ENCODE measurements around the gene NOC4L.
"Not testable (repeated sequence)": the region's sequence is repeated elsewhere in the genome, so short reads cannot be mapped to it uniquely, and the experiment has no call there.

NOC4L gene

GRCh38 chr12:132123970-132124765 is 20.1 kb upstream of the NOC4L start:
- in situ Hi-C loops (cut with MboI; ENCODE audit: low sequenced_read_pairs), result no loop called here

DNA sequence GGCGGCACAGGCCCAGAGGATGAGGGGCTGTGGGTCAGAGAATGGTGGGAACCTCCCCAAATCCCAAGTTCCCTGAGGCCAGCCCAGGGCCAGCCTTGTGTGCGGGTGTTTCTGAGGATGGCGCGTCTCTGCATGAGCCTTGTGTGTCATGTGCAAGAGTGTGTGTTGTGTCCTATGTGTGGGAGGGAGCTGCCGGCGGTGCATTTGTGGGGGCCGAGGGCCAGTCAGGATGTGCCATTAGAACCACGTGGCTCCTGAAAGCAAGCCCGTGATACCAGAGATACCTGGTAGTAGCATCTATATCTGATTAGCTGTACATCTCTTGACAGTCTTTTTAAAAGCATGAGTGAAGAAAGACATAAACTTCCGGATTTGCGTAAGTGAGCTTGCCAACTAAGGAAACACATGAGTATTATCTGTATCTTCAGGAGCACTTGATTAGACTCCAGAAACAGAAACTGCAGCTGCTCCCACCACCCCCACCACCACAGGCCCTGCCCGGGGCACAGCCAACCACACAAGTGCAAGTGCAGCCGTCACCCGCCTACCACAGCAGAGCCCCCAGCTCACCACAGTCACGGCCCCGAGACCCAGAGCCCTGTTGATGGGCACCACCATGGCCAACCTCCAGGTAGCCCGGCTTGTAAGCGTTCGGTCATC is 19.4 kb upstream of the NOC4L start:
- in situ Hi-C loops (cut with MboI; ENCODE audit: low sequenced_read_pairs), result no loop called here

DNA sequence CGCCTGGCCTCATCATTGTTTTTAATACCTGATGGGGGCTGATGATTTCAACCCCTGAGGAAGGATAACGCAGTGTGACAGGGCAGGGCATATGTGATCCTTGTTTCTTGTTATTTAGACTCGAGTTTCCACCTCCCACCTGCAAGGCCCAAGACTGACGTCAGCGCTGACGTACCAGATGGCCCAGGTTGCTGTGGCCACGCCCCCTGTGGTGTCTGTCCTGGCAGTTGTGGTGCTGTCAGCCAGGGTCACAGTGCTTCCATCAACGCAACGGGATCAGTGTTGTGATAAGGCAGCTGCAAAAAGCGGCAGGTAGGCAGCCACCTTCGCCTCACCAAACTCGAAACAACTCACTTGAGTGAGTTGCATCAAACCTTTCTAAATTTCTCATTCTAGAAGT is 18.5 kb upstream of the NOC4L start:
- in situ Hi-C loops (cut with MboI; ENCODE audit: low sequenced_read_pairs), result no loop called here

- in situ Hi-C loops (cut with MboI; ENCODE audit: low sequenced_read_pairs), result no loop called here
These were observed 17.2 kb upstream of the NOC4L start for GRCh38 chr12:132127041-132127440.

GRCh38 chr12:132129007-132129406 is 15.2 kb upstream of the NOC4L start:
- in situ Hi-C loops (cut with MboI; ENCODE audit: low sequenced_read_pairs), result no loop called here

- in situ Hi-C loops (cut with MboI; ENCODE audit: low sequenced_read_pairs), result no loop called here
These were observed 13.6 kb upstream of the NOC4L start for GRCh38 chr12:132130690-132131089.

DNA sequence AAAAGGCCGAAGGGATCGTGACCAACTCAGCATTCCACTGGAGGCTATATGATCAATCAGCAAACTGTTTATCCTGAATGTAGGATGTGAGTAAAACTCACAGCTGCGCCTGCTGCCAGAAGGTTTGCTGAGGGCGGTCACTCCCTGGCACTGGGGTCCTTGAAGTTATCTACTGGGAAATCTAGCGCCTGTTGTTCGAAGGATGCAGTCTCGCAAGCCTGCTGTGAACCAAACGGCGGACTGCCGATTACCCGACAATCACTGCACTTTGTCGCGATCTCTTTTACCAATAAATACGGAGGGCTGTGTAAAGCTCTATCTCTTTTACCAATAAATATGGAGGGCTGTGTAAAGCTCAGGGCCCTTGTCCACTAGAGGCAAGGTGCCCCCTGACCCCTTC is 13.0 kb upstream of the NOC4L start:
- in situ Hi-C loops (cut with MboI; ENCODE audit: low sequenced_read_pairs), result no loop called here

DNA sequence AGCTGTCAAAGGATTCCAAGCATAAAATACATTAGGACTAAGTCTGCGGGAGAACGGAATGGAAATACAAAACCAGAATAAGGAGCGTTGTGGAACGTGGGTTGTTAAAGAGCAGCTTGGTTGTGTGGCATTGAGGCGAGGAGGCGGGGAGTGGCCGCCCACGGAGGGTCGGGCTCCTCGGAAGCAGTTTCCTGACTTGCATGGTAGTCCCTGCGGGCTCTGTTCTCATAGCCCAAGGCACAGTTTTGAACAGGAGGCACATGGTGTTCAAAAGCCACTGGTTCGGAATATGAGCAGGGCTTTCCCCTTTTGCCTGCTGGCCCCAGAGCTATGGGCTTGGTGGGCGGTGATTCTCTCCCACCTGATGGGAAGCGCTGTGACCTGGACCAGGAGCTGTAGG is 12.3 kb upstream of the NOC4L start:
- in situ Hi-C loops (cut with MboI; ENCODE audit: low sequenced_read_pairs), result no loop called here

GRCh38 chr12:132132609-132133430 is 11.4 kb upstream of the NOC4L start:
- in situ Hi-C loops (cut with MboI; ENCODE audit: low sequenced_read_pairs), result no loop called here

GRCh38 chr12:132133952-132134652 is 10.2 kb upstream of the NOC4L start:
- in situ Hi-C loops (cut with MboI; ENCODE audit: low sequenced_read_pairs), result no loop called here

GRCh38 chr12:132134653-132135183 is 9.5 kb upstream of the NOC4L start:
- in situ Hi-C loops (cut with MboI; ENCODE audit: low sequenced_read_pairs), result not testable (repeated sequence)

GRCh38 chr12:132136226-132136625 is 8.0 kb upstream of the NOC4L start:
- in situ Hi-C loops (cut with MboI; ENCODE audit: low sequenced_read_pairs), result not testable (repeated sequence)

GRCh38 chr12:132137483-132138125 is 6.7 kb upstream of the NOC4L start:
- in situ Hi-C loops (cut with MboI; ENCODE audit: low sequenced_read_pairs), result no loop called here

- in situ Hi-C loops (cut with MboI; ENCODE audit: low sequenced_read_pairs), result no loop called here
These were observed 5.1 kb upstream of the NOC4L start for GRCh38 chr12:132138941-132139871.

DNA sequence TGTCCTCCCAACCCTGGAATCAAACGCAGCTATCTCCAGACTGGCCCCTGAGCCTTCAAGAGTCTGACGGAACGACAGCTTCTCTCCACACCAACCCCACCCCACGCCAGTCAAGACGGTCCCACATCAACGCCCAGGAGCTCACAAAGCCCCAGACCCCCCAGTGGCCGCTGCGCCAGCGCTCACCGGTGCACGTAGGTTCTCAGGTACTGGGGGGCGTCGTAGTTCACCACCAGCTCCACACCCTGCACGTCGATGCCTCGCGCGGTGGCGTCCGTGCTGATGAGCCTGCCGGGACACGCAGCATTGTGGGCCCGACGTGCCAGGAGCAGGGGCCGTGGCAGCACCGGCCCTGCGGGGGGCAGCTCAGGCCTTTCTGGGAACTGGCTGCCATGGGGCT is 4.3 kb upstream of the NOC4L start:
- in situ Hi-C loops (cut with MboI; ENCODE audit: low sequenced_read_pairs), result no loop called here

- in situ Hi-C loops (cut with MboI; ENCODE audit: low sequenced_read_pairs), result no loop called here
These were observed 3.8 kb upstream of the NOC4L start for GRCh38 chr12:132140501-132140900.

DNA sequence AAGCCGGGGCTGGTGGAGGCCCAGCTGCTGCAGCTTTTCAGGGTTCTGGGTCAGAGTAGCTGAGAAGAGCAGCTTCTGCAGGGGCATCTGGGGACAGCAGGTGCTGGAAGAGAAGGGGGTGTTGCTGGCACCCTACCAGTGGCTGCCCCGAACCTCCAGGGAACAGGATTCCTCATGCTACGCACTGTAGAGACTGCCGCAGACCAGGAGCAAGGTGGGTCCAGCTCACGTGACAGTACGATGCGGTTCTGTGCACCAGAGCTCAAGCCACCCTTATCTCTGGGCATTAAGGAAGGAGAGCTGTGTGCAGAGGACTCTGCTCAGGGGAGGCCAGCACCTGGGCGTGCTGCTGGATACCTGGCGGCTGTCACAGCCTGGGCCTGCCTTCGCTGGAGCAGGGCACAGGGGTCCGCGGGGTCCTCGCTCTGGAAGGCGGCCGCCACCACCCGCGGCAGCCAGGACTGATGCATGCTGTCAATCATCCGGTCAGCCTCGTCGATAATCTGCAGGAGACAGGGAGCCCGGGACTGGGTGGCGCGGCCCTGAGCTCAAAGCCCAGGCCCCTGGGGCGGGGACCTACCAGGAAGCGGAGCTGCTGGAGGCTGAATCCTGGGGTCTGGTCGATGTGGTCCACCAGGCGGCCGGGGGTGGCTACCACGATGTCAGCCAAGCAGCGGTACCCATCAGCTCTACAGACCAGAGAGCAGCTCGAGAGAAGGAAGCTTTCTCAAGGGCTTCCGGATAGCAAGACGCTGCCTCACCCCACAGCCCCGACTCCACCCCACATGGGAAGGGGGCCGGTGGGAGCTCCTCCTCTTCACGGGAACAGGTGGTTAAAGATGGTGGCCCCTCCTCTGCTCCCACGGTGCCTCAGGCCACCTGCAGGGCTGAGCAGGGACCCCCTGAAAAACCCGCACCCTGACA is 3.1 kb upstream of the NOC4L start:
- in situ Hi-C loops (cut with MboI; ENCODE audit: low sequenced_read_pairs), result no loop called here

- in situ Hi-C loops (cut with MboI; ENCODE audit: low sequenced_read_pairs), result no loop called here
These were observed 2.1 kb upstream of the NOC4L start for GRCh38 chr12:132141976-132142678.
